T-helper 1 cell (primary cell): ENCODE data around the gene HLF.

Experiments
- DNase-seq, 5 donors: peaks; one replicate each; pipeline ENCODE4 v3.0.0-alpha.2; 2012 to 2020

Gene HLF

DNA sequence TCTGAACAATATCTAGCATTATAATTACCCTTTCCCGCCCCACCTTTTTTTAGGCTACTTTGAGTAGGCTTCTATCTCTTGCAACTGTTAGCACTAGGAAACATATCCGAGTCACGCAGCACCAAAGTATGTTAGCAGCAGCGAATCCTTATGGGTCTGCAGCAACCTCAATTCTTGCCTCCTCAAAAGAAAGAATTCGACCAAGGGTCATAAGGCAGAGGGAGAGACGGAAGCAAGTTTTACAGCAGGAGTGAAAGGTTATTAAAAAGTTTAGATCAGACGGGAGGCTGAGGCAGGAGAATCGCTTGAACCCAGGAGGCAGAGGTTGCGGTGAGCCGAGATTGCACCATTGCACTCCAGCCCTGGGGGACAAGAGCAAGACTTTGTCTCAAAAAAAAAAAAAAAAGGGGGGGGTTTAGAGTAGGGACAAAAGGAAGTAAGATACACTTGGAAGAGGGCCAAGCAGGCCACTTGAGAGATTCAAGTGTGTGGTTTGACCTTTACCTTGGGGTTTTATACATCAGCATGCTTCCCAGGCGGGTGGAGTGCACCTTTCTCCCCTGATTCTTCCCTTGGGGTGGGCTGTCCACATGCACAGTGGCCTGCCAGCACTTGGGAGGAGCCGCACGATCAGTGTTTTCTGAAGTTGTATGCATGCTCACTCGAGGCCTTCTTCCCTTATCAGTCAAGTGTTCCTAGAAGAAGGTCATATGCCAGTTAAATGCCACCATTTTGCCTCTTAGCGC lies 67.7 kb downstream of the HLF start:
- DNase-seq: no peak

DNA sequence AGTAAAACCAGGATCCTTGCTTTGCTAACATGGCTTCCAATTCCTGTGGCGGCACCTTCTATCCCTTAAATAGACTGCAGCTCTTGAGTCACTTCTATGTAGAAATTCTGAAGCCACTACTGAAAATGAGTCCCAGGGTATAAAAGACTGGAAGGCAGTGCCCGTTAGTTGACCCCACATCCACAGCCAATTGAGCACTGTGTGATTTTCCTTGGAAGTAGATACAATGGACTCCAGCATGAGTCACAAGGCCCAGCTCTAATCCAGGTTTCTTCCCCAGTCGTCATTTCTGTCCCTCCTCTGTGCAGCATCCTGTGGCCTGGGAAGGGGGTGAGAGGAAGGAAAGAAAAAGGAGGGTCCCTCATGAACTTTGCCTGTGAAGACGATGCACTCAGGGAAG lies 69.5 kb downstream of the HLF start:
- no peak for DNase-seq

DNA sequence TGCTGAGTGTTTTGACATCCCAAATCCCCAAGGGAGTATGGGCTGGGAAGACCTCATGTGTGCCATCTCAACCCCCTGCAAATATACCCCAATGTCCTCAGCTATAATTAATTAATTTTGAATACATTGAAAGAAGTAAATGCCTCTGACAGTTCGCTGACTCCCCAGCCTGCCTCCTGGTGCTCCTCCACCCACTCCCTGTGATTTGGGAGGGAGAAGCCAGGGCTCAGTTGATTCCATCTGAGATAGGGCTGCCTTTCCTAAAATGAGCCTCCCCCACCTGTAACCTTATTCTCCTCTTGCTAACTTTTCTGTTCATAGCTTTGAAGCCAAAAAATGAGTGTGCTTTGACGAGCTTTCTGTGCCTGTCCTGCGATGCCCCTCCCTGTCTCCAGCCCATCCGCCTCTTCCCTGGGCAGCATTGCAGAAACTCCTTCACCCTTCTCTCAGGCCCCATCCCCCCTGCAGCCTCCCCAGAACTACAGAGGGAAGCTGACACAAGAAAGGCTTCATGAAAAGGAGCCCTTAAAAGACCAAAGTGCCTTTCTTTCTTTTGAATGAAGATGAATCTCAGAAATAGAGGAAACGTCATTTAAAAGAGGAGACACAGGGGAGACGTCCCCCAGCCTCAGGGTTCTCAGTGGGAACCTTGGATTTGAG lies 70.3 kb downstream of the HLF start:
- DNase-seq: no peak

DNA sequence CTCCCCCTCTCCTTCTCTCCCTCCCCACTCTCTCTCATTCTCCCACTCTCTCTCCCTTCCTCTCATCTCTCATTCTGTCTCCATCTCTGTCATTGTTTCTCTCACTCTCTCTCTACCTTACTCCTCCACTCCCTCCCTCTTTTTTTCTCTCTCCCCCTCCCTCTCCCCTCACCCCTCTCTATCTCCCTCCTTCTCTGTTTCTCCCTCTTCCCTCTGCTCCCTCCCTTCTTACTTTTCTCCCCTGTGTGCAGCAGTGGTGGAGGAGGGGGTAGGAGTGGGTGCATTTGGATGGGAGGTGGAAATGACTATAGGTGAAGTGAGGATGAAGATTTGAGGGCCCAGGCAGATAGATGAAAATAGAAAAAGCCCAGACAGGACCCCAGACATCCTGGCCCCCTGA lies 70.9 kb downstream of the HLF start:
- DNase-seq: no peak

DNA sequence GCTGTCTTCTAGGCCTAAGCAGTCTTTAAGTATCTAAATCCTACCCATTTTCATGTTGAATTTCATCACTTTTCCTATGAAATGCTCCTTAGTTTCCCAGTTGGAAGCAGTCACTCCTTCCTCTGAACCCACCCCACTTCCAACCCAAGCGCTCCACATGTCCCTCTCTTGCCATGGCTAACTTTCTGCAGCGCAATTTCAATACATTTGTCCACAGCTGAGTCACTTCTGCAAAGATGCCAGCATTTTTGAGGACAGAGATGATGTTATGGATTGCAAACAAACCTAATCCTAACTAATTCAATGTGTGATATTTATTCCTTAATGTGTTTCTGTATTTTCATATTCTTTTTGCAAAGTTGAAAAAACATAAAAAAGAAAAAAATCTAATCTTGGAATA lies 71.7 kb downstream of the HLF start:
- no peak for DNase-seq

DNA sequence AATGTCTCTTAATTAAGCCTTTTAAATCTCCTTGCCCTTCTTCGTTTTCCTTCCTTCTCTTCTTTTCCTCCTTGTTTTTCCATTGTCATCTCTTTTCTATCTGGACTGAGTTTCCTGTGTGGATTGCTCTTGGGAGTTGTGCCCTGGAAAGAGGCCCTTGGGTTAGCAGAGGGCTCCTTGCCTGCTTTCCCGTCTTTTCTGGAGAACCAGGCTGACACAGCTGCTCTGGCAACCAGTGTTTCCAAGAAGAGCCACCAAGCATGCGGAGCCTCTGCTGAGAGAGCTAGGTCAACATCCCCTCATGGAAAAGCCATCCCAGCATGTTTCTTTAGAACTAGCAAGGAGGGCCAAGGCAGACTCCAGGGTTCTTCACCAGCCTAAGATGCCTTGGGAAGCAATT lies 75.4 kb downstream of the HLF start:
- DNase-seq: no peak

DNA sequence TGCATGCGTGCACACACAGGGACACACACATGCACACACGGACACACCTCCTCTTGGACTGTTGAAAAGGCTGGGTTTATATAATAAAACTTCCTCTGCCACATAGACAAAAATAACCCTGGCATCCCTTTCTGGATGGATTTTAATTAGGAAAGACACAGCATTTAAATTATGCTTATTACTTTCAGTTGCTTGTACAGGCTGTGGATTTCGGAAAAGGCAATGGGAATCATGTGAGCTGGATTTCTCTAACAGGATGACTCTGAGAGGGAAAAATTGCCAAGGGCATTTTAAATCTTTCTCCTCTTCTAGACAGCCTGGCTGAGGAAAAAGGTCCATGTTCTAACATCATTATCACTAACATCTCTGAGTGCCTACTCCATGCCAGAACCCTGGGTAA lies 75.9 kb downstream of the HLF start:
- no peak for DNase-seq

DNA sequence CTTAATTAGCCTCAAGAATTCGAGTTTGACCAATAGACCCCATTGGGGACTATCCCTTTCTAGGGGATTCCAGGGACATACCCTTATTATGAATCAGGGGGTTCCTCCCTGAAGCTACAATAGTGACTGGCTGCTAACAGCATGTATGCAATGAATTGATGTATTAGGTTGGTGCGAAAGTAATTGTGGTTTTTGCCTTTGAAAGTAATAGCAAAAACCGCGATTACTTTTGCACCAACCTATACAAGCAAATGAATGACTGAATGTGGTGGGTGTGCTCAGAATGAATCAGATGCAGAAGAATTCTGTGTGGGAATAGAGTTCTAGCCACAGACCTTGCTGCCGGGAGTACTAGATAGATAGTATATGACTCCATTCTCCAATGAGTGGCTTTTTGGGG lies 76.7 kb downstream of the HLF start:
- peak in 1 of 5 donors; percentile 40 for DNase-seq

DNA sequence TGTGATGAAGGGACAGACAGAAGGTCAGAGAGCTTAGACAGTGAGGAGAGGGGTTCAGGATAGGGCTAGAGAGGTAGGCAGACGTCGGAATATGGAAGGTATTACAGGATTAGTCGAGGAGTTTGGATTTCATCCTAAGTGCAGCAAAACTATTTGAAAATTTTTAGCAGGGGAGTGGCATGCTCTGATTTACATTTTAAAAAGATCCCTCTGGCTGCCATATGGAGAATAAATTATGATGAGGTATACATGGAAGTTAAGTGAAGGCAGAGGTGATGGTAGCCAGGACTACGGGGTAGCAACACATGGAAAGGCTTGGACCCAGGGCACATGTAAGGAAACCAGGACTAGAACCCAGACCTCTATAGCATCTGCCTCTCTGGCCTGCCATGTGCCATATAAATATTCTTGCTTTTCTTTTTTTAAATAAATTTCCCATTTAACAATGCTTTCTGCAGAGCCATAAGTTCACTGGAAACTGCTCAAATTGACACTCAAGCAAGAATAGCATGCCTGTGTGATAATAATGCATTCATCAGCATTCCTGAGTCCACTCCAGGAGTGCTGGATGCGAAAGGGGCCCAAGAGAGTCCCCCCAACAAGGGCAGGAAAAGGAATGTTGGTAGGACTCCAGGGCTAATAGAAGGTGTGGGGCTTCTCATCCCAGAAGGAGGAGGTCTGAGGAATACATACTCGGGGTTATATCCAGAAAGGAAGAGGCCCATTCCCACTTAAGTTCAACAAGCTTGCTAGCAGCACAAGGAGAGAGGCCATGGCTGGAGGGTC lies 78.2 kb downstream of the HLF start:
- no peak for DNase-seq

DNA sequence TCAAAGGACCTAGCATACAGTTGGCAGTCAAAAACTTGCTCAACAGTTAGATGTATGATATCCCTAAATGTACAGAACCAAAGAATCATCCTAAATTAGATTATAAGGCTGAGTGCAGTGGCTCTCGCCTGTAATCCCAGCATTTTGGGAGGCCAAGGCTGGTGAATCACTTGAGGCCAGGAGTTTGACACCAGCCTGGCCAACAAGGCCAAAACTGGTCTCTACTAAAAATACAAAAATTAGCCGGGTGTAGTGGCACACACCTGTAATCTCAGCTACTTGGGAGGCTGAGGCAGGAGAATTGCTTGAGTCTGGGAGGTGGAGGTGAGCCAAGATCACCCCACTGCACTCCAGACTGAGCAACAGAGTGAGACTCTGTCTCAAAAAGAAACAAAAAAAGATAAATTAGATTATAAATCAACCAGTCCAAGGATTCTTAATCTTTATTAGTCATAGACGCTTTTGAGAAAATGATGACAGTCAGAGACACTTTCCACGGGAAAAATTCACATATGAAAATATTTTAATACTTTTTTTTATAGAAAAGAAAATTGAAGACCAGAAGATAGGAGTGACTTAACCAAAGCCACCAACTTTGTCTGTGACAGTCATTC lies 79.2 kb downstream of the HLF start:
- no peak for DNase-seq

DNA sequence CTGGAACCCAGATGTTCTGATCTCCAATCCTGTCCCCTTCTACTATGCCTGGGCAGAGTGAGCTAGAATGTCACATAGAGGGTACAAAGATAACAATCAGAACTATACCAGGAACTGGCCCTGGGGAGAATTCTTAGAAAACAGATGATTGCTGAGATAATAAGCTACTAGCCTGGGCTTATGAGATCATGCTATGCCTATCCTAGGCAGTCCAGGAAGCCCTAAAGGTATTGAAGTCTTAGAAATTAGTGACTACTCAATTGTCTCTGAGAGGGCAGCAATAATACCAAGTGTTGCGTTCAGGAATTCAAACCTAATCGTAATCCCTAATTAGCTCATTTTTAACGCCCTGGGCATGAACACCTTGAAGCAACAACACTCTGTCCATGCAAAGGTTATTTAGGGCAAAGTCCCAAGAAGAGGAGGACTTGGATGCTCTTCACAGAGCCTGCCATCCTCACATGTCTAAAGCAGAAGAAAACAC lies 79.8 kb downstream of the HLF start:
- peak in 1 of 5 donors; percentile 90 for DNase-seq

DNA sequence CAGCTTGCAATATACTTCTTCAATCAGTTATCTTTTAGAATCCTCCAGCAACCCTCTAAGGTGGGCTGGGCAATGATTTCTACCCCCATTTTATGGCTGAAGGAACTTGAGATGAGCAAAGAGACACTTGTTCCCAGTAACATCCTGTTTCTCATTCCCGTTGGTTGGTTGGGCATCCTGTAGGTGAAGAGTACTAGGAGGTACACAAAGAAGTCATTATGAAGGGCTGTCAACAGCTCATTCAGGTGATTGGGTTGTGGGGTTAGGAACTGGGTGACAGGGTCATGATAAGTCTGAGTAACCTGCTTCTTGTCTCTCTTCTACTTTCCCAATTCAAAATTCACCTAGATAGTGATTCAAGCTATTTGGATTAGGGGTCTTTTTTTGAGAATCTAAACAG lies 80.4 kb downstream of the HLF start:
- DNase-seq: no peak

DNA sequence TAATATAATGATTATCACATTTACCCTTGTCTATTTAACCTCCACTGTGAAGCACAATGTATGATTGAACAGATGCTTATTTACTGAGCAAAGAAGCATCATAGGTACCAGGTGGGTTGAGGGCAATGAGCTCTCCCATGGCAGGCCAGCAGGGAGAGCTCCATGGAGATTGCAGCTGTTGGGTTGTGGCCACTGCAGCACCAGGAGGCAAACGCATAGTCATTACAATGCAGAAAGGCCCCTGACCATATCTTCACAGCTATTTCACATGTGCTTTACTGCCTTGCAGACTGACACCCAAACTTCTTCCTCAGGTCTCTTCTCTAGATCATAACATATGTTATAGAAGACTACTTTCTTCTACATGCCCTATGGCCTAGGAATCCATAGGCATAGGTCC lies 81.9 kb downstream of the HLF start:
- no peak for DNase-seq

DNA sequence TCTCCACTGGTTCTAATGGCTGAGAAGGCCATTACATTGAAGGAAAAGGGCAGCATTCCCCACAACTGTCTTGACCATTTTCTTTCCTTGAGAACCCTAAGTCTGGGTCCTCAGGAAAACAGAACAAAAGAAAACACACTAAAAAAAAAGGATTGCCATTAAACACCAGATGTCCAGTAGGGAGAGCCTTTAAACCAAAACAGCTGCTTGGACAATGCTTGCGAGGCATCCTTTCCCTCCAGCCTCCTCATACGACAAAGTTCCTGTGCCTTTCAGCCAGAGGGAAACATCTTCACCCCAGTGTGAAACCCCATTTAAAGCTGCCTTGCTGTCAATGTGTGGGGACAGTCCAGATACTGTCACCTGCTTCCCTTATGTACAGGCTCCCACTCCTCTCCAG lies 82.6 kb downstream of the HLF start:
- DNase-seq: no peak

DNA sequence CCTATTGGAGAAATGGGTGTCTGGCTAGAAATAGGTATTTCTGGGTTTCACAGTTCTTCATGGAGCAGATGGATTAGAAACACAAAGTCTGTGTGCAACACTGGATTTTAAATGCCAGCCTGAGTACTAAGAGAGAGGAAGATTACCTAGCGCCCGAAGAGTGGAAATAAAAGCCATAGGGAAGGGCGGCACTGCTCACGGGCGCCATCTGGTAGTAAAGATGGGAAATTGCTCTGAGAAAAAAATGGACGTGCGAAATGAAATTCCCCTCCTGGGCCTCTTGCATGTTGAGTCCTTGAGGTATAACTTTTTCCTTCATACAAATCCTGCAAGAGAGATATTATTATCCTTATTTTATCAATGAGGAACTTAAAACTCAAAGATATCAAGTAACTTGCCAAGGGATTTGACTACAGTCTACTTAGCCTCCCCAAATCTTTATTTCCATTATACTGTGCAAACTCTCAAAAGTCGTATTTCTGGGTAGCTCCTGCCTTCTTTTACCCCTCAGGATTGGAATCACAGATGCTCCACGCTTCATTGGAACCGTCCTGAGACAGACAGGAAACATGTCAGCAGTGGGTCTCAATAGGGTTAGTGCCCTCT lies 84.1 kb downstream of the HLF start:
- DNase-seq: peak in 4 of 5 donors; percentile 2 to 46 (median 10)

DNA sequence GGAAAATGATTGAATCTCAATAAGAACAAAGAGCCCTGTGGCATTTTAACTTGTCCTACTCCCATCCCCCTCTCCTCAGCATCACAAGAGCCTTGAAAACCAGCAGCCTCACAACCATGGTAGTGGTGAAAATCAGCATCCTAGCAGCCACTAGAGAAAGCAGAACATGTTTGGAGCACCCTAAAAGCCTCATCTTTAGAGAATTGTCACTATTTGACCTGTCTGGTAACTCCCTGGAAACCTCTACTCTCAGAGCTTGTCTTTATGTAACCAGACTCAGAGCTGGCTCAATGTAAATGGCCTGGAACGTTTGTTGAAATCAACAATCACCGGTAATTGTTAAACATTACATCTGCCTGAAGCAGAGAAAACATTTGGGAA lies 86.1 kb downstream of the HLF start:
- no peak for DNase-seq

DNA sequence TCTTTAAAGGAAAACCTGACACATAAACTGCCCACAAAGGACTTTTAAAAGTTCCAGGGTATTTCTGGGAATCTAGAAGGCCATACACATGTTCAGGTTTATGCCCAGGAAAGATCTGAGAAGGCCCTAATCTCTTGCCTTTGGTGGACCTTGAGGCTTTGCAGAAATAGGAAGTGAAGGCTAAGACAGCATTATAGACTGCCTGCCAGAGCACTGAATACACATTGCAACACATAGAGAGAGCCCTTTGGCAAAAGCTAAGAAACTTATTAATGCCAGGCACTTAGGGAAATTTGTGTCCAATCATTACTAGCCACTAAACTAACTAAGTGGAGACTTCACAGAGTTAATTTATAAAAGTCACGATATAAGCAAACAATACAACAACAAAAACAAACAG lies 86.5 kb downstream of the HLF start:
- DNase-seq: no peak

DNA sequence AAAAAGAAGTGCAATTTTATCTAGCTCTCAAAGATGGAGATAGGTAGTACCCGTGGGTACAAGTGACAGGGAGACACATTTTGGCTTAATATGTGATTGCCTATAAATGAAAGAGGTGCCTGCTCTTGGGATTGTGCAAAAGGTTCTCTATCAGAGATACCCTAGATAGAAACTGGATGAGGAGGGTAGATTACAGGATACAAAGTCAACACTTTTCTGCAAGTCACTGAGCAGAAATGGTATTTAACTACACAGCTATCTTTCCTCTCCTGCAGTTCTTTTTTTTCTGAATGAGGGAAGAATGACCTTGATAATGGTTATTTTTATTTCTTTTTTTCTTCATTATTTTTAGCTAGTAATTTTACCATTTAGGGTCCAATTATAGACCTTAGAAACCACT lies 89.2 kb downstream of the HLF start:
- no peak for DNase-seq

DNA sequence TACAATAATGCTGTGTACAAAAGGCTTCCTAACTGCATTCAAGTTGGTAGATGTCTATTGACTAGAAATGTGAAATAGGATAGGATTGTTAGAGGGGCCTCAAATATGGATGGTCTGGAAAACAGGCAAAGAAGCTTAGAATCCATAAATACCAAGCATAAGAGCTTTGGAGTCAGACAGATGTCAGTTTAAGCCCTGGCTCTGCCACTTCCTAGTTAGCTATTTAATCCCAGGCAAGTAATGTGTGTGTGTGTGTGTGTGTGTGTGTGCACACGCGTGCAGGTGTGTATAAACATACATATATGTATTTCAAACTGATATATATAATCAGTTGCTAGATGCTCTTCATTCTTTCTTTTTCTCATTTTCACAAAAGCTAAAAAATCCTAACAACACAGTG lies 90.2 kb downstream of the HLF start:
- DNase-seq: no peak

DNA sequence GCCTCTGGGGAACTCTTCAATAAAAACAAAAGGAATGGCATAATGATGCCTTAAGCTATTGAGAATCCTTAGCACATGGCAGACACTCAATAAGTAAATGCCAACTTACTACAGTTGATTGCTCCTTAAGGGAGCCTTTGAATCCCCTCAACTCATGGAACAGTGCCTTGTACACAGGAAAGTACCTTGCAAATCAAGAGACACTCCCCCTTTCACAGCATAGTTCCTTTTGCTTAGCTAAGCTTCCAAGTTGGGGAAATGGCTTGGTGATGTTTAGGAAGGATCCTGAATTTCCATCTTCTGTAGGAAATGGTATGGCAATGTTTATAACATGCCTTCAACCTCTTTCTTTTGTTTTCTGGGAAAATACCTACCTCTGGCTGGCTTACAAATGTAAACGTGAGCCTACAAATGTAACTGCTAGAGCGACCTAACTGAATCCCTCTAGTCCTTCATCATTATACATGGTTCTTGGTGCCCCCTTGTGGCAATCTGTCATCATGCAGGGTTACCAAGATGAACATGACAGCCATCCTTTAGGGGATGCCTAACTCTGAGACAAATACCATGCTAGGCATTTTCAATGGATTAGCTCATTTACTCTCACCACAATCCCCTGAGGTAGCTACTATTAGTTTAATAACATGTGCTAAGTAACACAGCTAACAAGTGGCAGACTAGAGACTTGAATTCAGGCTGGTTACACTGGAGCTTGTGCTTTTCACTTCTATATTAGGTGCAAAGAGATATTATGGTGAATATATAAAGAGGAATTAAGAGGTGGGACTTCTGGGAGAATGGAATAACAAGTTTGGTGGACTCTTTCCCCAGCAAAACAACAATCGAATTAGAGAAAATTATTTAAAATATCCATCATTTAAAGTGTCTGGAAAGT lies 91.9 kb downstream of the HLF start:
- peak; percentile 15 to 62 (median 33) for DNase-seq

DNA sequence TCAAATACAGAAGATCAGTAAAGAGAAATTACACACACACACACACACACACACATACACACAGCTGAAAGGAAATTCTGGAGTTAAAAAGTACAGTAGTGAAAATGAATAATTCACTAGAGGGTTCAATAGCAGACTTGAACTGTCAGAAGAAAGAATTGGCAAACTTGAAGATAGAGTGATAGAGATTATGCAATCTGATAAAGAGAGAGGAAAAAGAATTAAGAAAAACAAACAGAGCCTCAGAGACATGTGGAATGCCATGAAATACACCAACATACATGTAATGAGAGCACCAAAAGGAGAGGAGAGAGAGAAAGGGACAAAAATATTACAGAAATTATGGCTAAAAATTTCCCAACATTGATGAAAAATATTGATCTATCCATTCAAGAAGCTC lies 96.2 kb downstream of the HLF start:
- no peak for DNase-seq

DNA sequence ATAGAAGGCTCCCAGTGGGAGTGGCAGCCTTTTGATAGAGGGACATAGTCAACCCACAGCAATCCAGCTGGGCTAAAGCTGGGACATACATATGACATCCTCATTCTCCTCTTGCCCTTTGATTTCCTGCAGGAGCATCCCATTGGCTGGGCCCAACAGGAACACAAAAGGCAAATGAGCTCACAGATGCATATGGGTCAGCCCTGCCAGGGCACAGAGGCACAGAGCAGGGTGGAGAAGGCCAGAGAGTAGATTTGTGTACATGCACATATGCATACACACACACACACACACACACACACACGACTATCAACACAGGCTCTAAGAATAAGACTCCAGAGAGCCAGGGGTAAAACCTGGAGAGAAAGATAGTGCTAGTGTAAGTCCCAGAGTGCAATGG lies 98.3 kb downstream of the HLF start:
- DNase-seq: no peak
